GM10248 (cell line): ENCODE results near the gene RRAS.

Experiments
- CTCF ChIA-PET: fragments of 300-600 bp; sonication (Branson Sonifier 250); formaldehyde crosslinking; extraction: SDS; loops from one replicate; lab custom pipeline; 2021; ENCODE audit warnings: antibody characterized with exemption; lab: Yijun Ruan, JAX
- POLR2A ChIA-PET: fragments of 350-650 bp; sonication (Branson Sonifier 250); formaldehyde crosslinking; extraction: SDS; loops from one replicate; lab custom pipeline; 2020; ENCODE audit warnings: antibody characterized with exemption; lab: Yijun Ruan, JAX
- DNase-seq: peaks from one replicate; pipeline ENCODE4 v3.0.0; 2012; ENCODE audit errors: extremely low spot score
- CTCF ChIP-seq: IDR thresholded peaks from 2 replicates; pipeline ENCODE4 v1.5.1; 2012; ENCODE audit warnings: mild to moderate bottlenecking, low read depth; ENCODE audit errors: extremely low read depth, missing control alignments, control extremely low read depth

RRAS gene

DNA sequence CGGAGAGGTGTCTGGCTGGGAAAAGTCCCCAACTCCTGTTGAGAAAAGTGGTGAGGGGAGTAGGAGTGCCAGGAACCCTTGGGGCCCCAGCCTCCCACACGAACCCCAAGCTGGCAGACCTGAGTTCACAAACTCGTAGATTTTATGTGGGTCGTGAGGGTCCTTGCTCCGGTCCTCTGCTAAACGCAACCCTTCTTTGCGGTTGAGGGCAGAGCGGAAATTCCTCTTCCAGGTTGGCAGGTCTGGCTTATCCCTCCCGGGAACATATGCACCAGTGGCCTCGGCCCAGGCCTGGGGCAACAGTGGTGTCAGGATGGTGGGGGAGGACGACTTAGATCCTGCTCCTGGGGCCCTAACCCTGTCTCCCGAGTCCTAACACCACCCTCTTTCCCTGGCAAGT lies 23.3 kb upstream of the RRAS start:
- ChIA-PET POLR2A (no interaction called here), CTCF (interaction anchor here (1.5 to 2.3 kb wide), 4 partner anchors 10 to 21 kb away, joined by 3 to 11 read pairs (median 6); partner anchors contain the start of gene SCAF1)
- no peak for TF ChIP-seq CTCF
- DNase-seq: no peak

DNA sequence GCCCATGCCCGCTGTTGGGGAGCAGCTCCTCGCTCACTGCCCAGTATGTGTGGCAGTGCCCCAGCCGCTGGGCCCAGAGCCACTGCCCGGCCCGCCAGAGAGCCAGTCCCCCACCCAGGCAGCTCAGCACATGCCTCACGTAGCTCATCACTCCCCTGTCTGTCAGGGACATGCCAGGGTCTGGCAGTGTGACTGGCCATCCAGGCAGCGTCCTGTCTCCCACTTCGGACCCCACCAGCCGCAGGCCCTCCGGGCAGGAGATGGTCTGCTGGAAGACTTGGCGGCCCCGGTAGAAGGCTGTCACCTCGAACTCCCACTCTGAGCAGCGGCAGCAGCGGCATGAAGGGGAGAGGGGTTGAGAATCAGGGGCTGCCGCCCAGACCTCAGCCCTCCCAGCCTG lies 22.1 kb upstream of the RRAS start:
- ChIA-PET CTCF (interaction anchor here (2.8 kb wide), 1 partner anchor 10 kb away, joined by 12 read pairs; no protein-coding TSS in a partner anchor), POLR2A (no interaction called here)
- no peak for DNase-seq
- no peak for TF ChIP-seq CTCF

- ChIA-PET POLR2A (no interaction called here), CTCF (interaction anchor here (0.6 to 2.8 kb wide), 3 partner anchors 12 to 146 kb away, joined by 3 to 12 read pairs (median 6); no protein-coding TSS in a partner anchor)
- DNase-seq: no peak
- TF ChIP-seq CTCF: no peak
These were observed 20.5 kb upstream of the RRAS start for GRCh38 chr19:49660338-49660961.

DNA sequence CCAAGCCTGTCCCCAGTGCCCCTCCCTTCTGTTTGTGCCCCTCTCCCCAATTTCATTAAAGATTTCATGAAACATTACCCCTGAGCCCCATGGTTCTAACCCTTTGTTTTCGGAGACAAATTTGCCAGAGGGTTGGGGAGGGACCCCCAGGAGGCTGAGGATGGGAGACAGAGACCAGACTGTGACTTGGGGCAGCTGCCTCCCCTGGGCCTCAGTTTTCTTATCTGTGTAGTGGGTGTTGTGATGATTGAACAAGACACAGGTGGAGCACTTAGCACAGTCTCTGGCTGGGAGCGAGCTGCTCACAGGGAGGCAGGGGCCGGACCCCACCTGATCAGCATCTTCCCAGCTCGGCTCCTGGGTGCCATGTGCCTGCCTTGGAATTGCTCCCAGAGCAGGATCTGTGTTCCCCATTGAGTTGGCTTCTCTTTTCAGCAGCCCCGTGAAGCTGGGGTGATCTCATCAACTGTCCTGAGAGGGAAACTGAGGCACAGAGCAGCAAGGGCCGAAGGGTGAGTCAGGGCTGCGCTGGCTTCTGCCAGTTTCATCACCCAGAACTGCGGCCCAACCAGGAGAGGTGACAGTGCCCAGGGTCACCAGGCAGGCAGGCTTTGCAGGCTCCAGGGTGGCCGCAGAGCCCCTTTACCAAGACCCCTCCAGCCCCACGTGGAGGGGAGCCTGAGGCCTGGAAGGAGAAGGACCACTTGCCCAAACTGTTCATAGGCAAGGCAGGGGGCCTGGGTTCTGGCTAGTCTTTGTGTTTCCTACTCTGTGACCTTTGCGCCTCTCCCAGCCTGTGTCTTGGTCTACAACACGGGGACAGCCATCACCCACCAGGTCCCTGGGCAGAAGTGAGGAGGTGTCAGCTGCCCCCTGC lies 18.9 kb upstream of the RRAS start:
- POLR2A ChIA-PET: no interaction called here
- TF ChIP-seq CTCF: no peak
- DNase-seq: no peak
- CTCF ChIA-PET: interaction anchor here (2.2 to 5.2 kb wide), 2 partner anchors 13 to 22 kb away, joined by 6 to 30 read pairs; no protein-coding TSS in a partner anchor

GRCh38 chr19:49658139-49658517 lies 18.2 kb upstream of the RRAS start:
- no peak for TF ChIP-seq CTCF
- ChIA-PET CTCF (interaction anchor here (1.1 to 5.2 kb wide), 3 partner anchors 11 to 88 kb away, joined by 3 to 30 read pairs (median 3); no protein-coding TSS in a partner anchor), POLR2A (no interaction called here)
- no peak for DNase-seq

- DNase-seq: no peak
- ChIA-PET POLR2A (interaction anchor here (0.8 kb wide), 1 partner anchor 18 kb away, joined by 3 read pairs; no protein-coding TSS in a partner anchor), CTCF (interaction anchor here (1.1 to 5.2 kb wide), 4 partner anchors 10 to 87 kb away, joined by 3 to 30 read pairs (median 4); partner anchors contain the start of gene PRMT1)
- no peak for TF ChIP-seq CTCF
These were observed 17.7 kb upstream of the RRAS start for GRCh38 chr19:49657493-49658138.
